ENCODE results near the gene FAN1.

FAN1 gene

GRCh38 chr15:30962659-30963058, 58.9 kb downstream of the FAN1 start:
- DNase-seq = no peak

- DNase-seq = no peak
These were observed 60.0 kb downstream of the FAN1 start for GRCh38 chr15:30963681-30964080.

- no peak for DNase-seq
These were observed 66.0 kb downstream of the FAN1 start for GRCh38 chr15:30969724-30970123.

- DNase-seq = no peak
These were observed 69.7 kb downstream of the FAN1 start for GRCh38 chr15:30973379-30973778.

- DNase-seq = no peak
These were observed 70.4 kb downstream of the FAN1 start for GRCh38 chr15:30974112-30974511.

- no peak for DNase-seq
These were observed 74.6 kb downstream of the FAN1 start for GRCh38 chr15:30978328-30978727.

GRCh38 chr15:30979457-30979856, 75.7 kb downstream of the FAN1 start:
- no peak for DNase-seq

GRCh38 chr15:30984118-30984517, 80.4 kb downstream of the FAN1 start:
- DNase-seq = no peak

GRCh38 chr15:30984542-30984941, 80.8 kb downstream of the FAN1 start:
- no peak for DNase-seq

- no peak for DNase-seq
These were observed 81.4 kb downstream of the FAN1 start for GRCh38 chr15:30985081-30985531.

GRCh38 chr15:30990036-30990435, 86.3 kb downstream of the FAN1 start:
- DNase-seq = no peak

- DNase-seq = no peak
These were observed 86.9 kb downstream of the FAN1 start for GRCh38 chr15:30990446-30991254.

GRCh38 chr15:30991255-30992235, 87.8 kb downstream of the FAN1 start, which contains the start of gene MTMR10:
Gene MTMR10 (minus strand): TSS chr15:30991628. CDS start chr15:30991506, 122 bp downstream.
- DNase-seq = peak; percentile 72

- DNase-seq = no peak
These were observed 88.6 kb downstream of the FAN1 start for GRCh38 chr15:30992249-30992864.

All from stimulated activated CD4-positive, alpha-beta T cell treated with anti-CD3 and anti-CD28 coated beads, Interleukin-4, amount 100 ng/mL, for 1 hour (primary cell).